Measurements from ENCODE around the gene NAIF1.

DNA sequence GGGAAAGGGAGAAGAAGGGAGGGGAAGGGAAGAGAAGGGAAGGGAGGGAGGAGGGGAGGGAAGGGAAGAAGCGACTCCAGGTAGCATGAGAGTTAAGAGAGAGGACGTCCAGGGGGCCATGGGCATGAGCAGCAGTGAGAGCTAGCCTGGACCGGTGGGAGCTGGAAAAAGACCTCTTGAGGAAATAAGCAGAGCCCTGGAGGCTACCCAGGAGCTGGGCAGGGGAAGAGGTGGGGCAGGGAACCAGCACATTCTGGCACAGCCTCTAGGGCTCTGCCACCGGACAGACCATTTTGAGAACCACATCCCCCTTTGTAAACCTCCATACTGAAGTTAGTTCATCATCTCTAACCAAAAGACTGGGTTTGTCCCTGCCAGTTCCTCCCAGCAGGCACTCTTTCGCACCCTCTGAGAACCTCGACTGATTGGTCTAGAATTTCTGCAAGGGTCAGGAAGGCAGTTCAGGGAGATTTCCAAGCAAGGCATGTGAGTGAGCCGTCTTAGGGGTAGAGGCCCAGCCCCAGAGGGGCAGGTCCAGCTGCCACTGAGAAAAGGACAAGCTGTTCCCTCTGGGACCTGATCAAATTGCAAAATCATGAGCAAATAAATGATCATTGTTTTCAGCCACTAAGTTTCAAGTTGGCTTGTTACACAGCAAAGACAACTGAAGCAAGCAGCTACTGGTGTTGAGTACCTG is 11.6 kb downstream of the NAIF1 start:
- TF ChIP-seq, protein P1, sequence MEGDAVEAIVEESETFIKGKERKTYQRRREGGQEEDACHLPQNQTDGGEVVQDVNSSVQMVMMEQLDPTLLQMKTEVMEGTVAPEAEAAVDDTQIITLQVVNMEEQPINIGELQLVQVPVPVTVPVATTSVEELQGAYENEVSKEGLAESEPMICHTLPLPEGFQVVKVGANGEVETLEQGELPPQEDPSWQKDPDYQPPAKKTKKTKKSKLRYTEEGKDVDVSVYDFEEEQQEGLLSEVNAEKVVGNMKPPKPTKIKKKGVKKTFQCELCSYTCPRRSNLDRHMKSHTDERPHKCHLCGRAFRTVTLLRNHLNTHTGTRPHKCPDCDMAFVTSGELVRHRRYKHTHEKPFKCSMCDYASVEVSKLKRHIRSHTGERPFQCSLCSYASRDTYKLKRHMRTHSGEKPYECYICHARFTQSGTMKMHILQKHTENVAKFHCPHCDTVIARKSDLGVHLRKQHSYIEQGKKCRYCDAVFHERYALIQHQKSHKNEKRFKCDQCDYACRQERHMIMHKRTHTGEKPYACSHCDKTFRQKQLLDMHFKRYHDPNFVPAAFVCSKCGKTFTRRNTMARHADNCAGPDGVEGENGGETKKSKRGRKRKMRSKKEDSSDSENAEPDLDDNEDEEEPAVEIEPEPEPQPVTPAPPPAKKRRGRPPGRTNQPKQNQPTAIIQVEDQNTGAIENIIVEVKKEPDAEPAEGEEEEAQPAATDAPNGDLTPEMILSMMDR (IDR thresholded peaks at IDR 0.05; ENCODE audit: low read depth, low read length) = no peak
- no peak for TF ChIP-seq EZH2phosphoT487 (IDR thresholded peaks at IDR 0.05; ENCODE audit: low read depth)
